BLaER1 treated with 17β-estradiol and CSF1 and Interleukin-3, amounts not matched to agents 10 nM and 100 nM (cell line): ENCODE measurements around the gene HIP1R.
"Not testable (repeated sequence)": the region's sequence is repeated elsewhere in the genome, so short reads cannot be mapped to it uniquely, and the experiment has no call there.

ENCODE experiments used
- H3K27ac ChIP-seq, 11 experiments: shearing (Covaris generic); formaldehyde crosslinking; 2 replicates each; pipeline ENCODE4 v1.8.1; 2022
- H3K27me3 ChIP-seq, 11 experiments: shearing (Covaris generic); formaldehyde crosslinking; 2 replicates each; pipeline ENCODE4 v1.8.1; 2022
- H3K36me3 ChIP-seq, 11 experiments: shearing (Covaris generic); formaldehyde crosslinking; 2 replicates each; pipeline ENCODE4 v1.8.1; 2022
- H3K4me1 ChIP-seq, 10 experiments: shearing (Covaris generic); formaldehyde crosslinking; 2 replicates each; pipeline ENCODE4 v1.8.1; 2022
- H3K4me2 ChIP-seq, 11 experiments: shearing (Covaris generic); formaldehyde crosslinking; 2 replicates each; pipeline ENCODE4 v1.8.1; 2022
- H3K4me3 ChIP-seq, 10 experiments: shearing (Covaris generic); formaldehyde crosslinking; 2 replicates each; pipeline ENCODE4 v1.8.1; 2022
- H3K9ac ChIP-seq, 11 experiments: shearing (Covaris generic); formaldehyde crosslinking; 2 replicates each; pipeline ENCODE4 v1.8.1; 2022
- H3K9me3 ChIP-seq, 11 experiments: shearing (Covaris generic); formaldehyde crosslinking; replicated peaks in 1 of 11; 2 replicates each; pipeline ENCODE4 v1.8.1; 2022
- H4K20me1 ChIP-seq, 11 experiments: shearing (Covaris generic); formaldehyde crosslinking; 2 replicates each; pipeline ENCODE4 v1.8.1; 2022
- Cebpa-rat ChIP-seq, 11 experiments: shearing (Covaris generic); IDR thresholded peaks; 2 replicates each; pipeline ENCODE4 v1.8.1; 2022

Gene HIP1R

DNA sequence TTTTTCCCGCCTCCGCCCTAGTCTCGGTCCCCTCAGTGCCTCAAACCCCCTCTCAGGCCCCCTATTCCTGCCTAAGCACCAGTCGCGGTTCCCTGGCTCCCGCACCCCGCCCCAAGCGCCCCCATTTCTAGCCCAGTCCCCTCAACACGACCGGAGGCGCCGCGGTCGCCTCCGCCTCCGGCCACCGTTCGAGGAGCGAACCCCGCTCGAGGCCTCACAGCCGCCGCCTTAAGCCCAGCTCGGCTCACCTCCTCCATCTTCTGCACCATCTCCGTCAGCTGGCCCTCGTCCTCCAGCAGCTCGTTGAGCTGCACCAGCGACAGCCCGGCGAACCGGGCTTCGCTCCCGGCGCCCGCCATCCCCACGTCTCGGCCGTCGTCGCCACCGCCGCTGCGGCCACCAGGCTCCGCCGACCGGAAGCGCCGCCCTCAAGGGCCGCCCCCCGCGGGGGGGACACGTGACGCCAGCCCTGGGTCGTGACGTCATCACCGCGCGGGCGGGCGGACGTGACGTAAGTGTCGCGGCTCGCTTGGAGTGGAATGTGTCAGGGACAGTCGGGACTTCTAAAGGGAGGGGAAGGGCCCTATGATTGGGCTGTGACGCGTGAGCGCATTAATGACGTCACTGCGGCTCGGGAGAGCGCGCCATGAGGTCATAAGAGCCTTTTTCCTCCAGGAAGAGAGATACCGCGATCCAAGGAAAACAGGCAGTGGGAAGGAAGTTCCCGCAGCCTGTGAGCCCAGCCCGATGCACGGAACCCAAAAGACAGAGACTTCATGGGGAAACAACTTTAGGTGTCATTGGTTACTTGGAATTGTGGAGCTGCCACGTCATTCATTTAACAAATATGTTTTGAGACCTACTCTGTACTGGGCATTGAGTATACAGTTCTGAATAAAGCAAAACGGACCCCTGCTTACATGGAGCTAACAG is 60.7 kb downstream of the HIP1R start, which contains the start of gene VPS37B:
Gene VPS37B (minus strand): TSS at position 421 of the 933 bp plus-strand sequence. CDS start 62 bp downstream, at position 359.
- peak within 1 kb of the TSS; percentile 88 to 95 (median 92) for H3K27ac ChIP-seq
- peaks cover 63 to 92% (median 88%) of the 10 kb centered on the region in 10 experiments for H3K4me1 ChIP-seq
- TF ChIP-seq Cebpa-rat (IDR thresholded peaks at IDR 0.05) = no peak
- H3K4me2 ChIP-seq = peak within 1 kb of the TSS; percentile 91 to 100 (median 98)
- H4K20me1 ChIP-seq = peaks cover 7 to 41% (median 36%) of the 10 kb centered on the region in 11 experiments; a peak in 20 of 22 replicates
- peak within 1 kb of the TSS; percentile 78 to 94 (median 90) for H3K4me3 ChIP-seq
- peak within 1 kb of the TSS; percentile 91 to 98 (median 95) for H3K9ac ChIP-seq
- H3K36me3 ChIP-seq = peaks cover 0 to 17% (median 0%) of the 10 kb centered on the region in 11 experiments; a peak in 6 of 22 replicates
- H3K9me3 ChIP-seq = no peaks in the 10 kb centered on the region
- no peaks in the 10 kb centered on the region for H3K27me3 ChIP-seq

DNA sequence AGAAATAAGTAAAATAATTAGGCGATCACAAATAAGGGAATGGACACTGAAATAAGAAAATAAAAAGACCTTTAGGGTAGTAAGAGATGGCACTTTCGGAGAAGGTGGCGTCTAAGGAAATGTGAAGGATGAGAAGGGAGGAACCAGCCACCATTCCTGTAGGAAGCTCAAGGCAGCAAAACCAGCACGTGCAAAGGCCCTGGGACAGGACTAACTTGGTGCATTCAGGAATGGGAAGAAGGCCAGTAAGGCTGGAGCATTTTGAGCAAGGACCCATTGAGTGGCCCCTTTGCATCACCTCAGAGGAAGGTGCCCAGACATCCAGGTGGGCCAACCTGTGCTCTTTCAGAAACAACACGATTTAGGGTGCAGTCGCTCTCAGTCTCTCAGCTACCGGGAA is 61.4 kb downstream of the HIP1R start:
- Histone ChIP-seq H3K9me3 (no peaks in the 10 kb centered on the region), H3K4me3 (peak overlapping the region in 1 of 10 experiments; percentile 84; a peak in 1 of 20 replicates), H4K20me1 (peaks cover 6 to 34% (median 31%) of the 10 kb centered on the region in 11 experiments; a peak in 20 of 22 replicates), H3K36me3 (peaks cover 0 to 17% (median 0%) of the 10 kb centered on the region in 11 experiments; a peak in 6 of 22 replicates), H3K4me1 (peaks cover 61 to 92% (median 88%) of the 10 kb centered on the region in 10 experiments), H3K27ac (peak overlapping the region in 4 of 11 experiments; percentile 91 to 94 (median 92); a peak in 7 of 22 replicates), H3K27me3 (no peaks in the 10 kb centered on the region), H3K9ac (no peak overlapping the region), H3K4me2 (peak overlapping the region in 9 of 11 experiments; percentile 69 to 99 (median 98); a peak in 11 of 22 replicates)
- no peak for TF ChIP-seq Cebpa-rat (IDR thresholded peaks at IDR 0.05)

DNA sequence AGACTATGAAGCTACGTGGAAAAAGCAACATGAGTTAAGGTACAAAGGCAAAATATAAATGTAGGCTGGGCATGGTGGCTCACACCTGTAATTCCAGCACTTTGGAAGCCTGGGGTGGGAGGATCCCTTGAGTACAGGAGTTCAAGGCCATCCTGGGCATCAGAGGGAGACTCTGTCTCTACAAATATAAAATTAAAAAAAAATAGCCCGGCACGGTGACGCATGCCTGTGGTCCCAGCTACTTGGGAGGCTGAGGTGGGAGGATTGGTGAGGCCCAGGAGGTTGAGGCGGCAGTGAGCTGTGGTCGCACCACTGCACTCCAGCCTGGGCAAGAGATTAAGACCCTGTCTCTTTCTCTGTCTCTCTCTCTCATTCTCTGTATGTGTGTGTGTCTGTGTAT is 64.6 kb downstream of the HIP1R start:
- Histone ChIP-seq H3K9me3 (no peaks in the 10 kb centered on the region), H4K20me1 (peaks cover 0 to 2% (median 0%) of the 10 kb centered on the region in 11 experiments; a peak in 4 of 22 replicates), H3K4me3 (no peak overlapping the region), H3K27me3 (no peaks in the 10 kb centered on the region), H3K36me3 (no peaks in the 10 kb centered on the region), H3K9ac (no peak overlapping the region; a peak in 1 of 22 replicates), H3K27ac (peak overlapping the region in 7 of 11 experiments; percentile 35 to 94 (median 62); a peak in 8 of 22 replicates), H3K4me2 (peak overlapping the region in 9 of 11 experiments; percentile 66 to 98 (median 82); a peak in 15 of 22 replicates), H3K4me1 (peaks cover 32 to 78% (median 71%) of the 10 kb centered on the region in 10 experiments)
- TF ChIP-seq Cebpa-rat (IDR thresholded peaks at IDR 0.05) = no peak

GRCh38 chr12:122902854-122903692 is 67.8 kb downstream of the HIP1R start:
- TF ChIP-seq Cebpa-rat (IDR thresholded peaks at IDR 0.05) = no peak
- no peaks in the 10 kb centered on the region for H3K36me3 ChIP-seq
- H3K27ac ChIP-seq = no peak overlapping the region; a peak in 2 of 22 replicates
- H3K4me3 ChIP-seq = no peak overlapping the region
- no peaks in the 10 kb centered on the region for H4K20me1 ChIP-seq
- H3K27me3 ChIP-seq = no peaks in the 10 kb centered on the region
- H3K4me1 ChIP-seq = peaks cover 19 to 57% (median 50%) of the 10 kb centered on the region in 10 experiments
- H3K9me3 ChIP-seq = no peaks in the 10 kb centered on the region
- peak overlapping the region in 1 of 11 experiments; percentile 11; a peak in 1 of 22 replicates for H3K9ac ChIP-seq
- H3K4me2 ChIP-seq = peak overlapping the region in 8 of 11 experiments; percentile 22 to 38 (median 24); a peak in 12 of 22 replicates

GRCh38 chr12:122903693-122904034 is 68.4 kb downstream of the HIP1R start:
- H3K27ac ChIP-seq = no peak overlapping the region; a peak in 2 of 22 replicates
- H4K20me1 ChIP-seq = no peaks in the 10 kb centered on the region
- H3K4me3 ChIP-seq = no peak overlapping the region
- H3K4me2 ChIP-seq = peak overlapping the region in 8 of 11 experiments; percentile 22 to 38 (median 24); a peak in 12 of 22 replicates
- H3K27me3 ChIP-seq = no peaks in the 10 kb centered on the region
- H3K9me3 ChIP-seq = no peaks in the 10 kb centered on the region
- no peaks in the 10 kb centered on the region for H3K36me3 ChIP-seq
- no peak for TF ChIP-seq Cebpa-rat (IDR thresholded peaks at IDR 0.05)
- peak overlapping the region in 1 of 11 experiments; percentile 11; a peak in 1 of 22 replicates for H3K9ac ChIP-seq
- H3K4me1 ChIP-seq = peaks cover 13 to 51% (median 44%) of the 10 kb centered on the region in 10 experiments

- H3K9me3 ChIP-seq, H3K36me3 ChIP-seq, H3K9ac ChIP-seq, H4K20me1 ChIP-seq, H3K27me3 ChIP-seq, H3K4me3 ChIP-seq: not testable (repeated sequence)
- 0 out of 22 replicates have a peak overlapping the region, but pooled peaks of 1 of the 11 experiments have one; percentile 29 for H3K27ac ChIP-seq
- peaks cover 11 to 46% (median 40%) of the 10 kb centered on the region in 10 experiments; a peak in 19 of 20 replicates for H3K4me1 ChIP-seq
- peak overlapping the region in 1 of 11 experiments; percentile 12; a peak in 2 of 22 replicates for H3K4me2 ChIP-seq
Observed at GRCh38 chr12:122905258-122905657, 70.0 kb downstream of the HIP1R start.

GRCh38 chr12:122908915-122909314 is 73.7 kb downstream of the HIP1R start:
- H4K20me1 ChIP-seq = no peaks in the 10 kb centered on the region
- no peak overlapping the region for H3K27ac ChIP-seq
- H3K9me3 ChIP-seq = no peaks in the 10 kb centered on the region
- H3K4me3 ChIP-seq = no peak overlapping the region
- H3K27me3 ChIP-seq = no peaks in the 10 kb centered on the region
- TF ChIP-seq Cebpa-rat (IDR thresholded peaks at IDR 0.05) = no peak
- H3K9ac ChIP-seq = no peak overlapping the region
- no peaks in the 10 kb centered on the region for H3K36me3 ChIP-seq
- H3K4me1 ChIP-seq = peaks cover 4 to 41% (median 26%) of the 10 kb centered on the region in 10 experiments; a peak in 19 of 20 replicates
- peak overlapping the region in 2 of 11 experiments; percentile 81 to 82; a peak in 1 of 22 replicates for H3K4me2 ChIP-seq
